ENCODE results near the gene SOCS7. TPM values are rescaled to one million over a fixed set of nuclear protein-coding genes. Genes with fewer than 3 reads are reported as not detected.

SOCS7 gene
- total RNA-seq, 1 donor from 2014 or later, result 33.6 TPM

DNA sequence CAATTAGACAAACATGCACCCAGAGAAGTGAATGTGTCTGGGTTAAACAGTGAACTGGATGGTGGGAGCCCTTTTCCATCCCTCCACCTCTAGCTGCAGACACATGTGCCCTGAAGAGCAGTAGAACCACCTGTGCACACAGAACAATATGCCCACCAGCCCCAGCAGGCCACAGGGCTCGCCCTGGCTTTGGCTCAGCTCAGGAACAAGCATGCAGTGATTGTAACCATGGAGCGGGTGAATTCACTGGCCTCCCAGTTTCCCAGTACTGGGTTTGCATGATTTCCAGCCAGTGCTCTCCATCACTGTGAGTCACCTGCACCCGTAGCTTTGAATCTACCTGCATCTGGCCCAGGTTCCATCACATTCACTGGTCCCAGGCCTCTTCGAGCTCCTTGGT, 13.1 kb upstream of the SOCS7 start:
- no peaks in the 10 kb centered on the region for H3K36me3 Mint-ChIP-seq
- H3K27me3 Mint-ChIP-seq (ENCODE audit: low read depth), result peaks cover 4% of the 10 kb centered on the region
- TF ChIP-seq, protein P1, sequence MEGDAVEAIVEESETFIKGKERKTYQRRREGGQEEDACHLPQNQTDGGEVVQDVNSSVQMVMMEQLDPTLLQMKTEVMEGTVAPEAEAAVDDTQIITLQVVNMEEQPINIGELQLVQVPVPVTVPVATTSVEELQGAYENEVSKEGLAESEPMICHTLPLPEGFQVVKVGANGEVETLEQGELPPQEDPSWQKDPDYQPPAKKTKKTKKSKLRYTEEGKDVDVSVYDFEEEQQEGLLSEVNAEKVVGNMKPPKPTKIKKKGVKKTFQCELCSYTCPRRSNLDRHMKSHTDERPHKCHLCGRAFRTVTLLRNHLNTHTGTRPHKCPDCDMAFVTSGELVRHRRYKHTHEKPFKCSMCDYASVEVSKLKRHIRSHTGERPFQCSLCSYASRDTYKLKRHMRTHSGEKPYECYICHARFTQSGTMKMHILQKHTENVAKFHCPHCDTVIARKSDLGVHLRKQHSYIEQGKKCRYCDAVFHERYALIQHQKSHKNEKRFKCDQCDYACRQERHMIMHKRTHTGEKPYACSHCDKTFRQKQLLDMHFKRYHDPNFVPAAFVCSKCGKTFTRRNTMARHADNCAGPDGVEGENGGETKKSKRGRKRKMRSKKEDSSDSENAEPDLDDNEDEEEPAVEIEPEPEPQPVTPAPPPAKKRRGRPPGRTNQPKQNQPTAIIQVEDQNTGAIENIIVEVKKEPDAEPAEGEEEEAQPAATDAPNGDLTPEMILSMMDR (IDR thresholded peaks at IDR 0.05; ENCODE audit: unreplicated experiment), result no peak
- peaks cover 7% of the 10 kb centered on the region for H3K4me1 Mint-ChIP-seq
- H3K9me3 Mint-ChIP-seq, result no peaks in the 10 kb centered on the region
- H3K4me3 Mint-ChIP-seq, result no peak overlapping the region
- DNase-seq (ENCODE audit: low spot score in 2 of 2, unreplicated experiment in 2 of 2), result no peak
- H3K27ac Mint-ChIP-seq, result no peak overlapping the region

DNA sequence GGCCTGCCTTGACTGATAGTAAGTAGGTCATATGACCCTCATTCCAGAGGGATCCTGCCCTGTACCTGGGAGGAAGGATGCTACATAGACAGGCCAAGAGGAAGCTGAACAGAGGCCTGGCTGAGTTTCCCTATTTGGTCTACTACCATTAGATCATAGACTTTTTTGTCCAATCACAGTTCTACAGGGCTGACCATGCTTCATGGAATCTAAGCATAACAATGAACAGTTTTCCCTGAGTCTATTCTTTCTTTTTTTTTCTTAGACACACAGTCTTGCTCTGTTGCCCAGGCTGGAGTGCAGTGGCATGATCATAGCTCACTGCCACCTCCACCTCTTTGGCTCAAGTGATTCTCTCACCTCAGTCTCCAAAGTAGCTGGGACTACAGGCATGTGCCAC, 11.8 kb upstream of the SOCS7 start:
- no peak overlapping the region for H3K27ac Mint-ChIP-seq
- no peak for DNase-seq (ENCODE audit: low spot score in 2 of 2, unreplicated experiment in 2 of 2)
- peaks cover 2% of the 10 kb centered on the region for H3K27me3 Mint-ChIP-seq (ENCODE audit: low read depth)
- H3K4me1 Mint-ChIP-seq, result peaks cover 7% of the 10 kb centered on the region
- TF ChIP-seq, protein P1 (IDR thresholded peaks at IDR 0.05; ENCODE audit: unreplicated experiment), result no peak
- no peak overlapping the region for H3K4me3 Mint-ChIP-seq
- H3K36me3 Mint-ChIP-seq, result no peaks in the 10 kb centered on the region
- no peaks in the 10 kb centered on the region for H3K9me3 Mint-ChIP-seq

DNA sequence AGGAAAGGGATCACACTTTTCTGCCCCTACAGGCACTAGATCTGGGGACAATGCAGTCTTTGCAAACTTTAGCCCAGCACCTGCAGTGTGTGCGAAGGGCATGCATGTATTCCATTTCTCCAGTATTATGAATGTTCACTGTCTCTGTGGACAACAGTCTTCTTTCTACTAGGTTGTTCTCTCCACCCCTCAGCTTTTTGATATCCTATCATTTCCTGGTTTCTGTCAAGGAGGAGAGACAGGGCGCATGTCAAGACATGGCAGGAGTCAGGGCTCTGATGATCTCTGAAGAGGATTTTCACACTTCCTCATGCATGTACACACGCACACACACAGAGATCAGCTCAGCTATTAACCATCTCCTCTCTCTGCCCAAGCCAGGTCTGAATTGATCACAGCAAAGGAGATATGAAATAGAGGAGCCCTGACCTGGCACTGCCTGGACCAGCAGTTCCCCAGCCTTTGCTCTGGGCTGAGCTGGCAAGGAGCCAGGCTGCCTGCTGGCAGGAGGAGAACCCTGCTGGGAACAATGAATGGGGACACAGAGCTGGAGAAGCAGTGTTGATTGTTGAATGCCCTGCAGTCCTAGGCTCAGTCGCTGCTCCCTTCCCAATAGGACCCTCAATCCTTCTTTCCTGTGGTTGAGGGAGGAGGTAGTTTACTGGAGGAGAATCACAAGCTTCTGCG, 10.5 kb upstream of the SOCS7 start:
- TF ChIP-seq, protein P1 (IDR thresholded peaks at IDR 0.05; ENCODE audit: unreplicated experiment), result no peak
- DNase-seq (ENCODE audit: low spot score in 2 of 2, unreplicated experiment in 2 of 2), result no peak
- no peaks in the 10 kb centered on the region for H3K36me3 Mint-ChIP-seq
- peaks cover 7% of the 10 kb centered on the region for H3K4me1 Mint-ChIP-seq
- no peak overlapping the region for H3K27ac Mint-ChIP-seq
- H3K4me3 Mint-ChIP-seq, result no peak overlapping the region
- no peaks in the 10 kb centered on the region for H3K9me3 Mint-ChIP-seq
- peaks cover 2% of the 10 kb centered on the region for H3K27me3 Mint-ChIP-seq (ENCODE audit: low read depth)

DNA sequence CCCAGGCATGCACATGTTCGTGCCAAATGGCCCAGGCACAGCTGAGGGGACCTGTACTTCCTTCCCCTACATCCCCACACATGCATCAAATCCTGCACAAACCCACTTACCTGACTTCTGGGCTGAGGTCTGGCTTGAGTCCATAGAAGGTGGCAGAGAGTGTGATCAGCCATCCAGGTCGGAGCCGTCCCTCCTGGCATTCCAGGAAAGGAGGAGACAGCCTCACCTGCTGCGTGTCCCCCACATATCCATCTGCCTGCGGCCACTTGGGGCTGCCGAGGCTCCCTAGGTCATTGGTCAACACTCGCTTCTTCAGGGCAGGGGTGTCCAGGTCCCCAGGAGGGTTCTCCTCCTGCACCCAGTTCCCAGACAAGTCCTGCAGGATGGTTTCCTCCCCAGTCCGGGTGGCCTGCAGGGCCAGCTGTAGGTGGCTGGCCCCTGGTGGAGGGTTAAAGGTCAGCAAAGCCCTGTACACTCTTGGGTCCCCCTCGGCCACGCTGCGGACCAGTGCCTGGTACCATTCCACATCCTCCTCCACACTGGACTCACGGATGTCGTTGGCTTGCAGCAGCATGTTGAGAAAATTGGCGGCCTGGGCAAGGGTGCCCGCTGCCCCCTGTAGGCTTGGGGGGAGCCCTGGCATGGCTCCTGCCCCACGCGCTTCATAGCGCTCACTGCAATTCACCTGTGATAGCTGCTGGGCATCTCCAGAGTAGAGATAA, 8.6 kb upstream of the SOCS7 start:
- peaks cover 7% of the 10 kb centered on the region for H3K4me1 Mint-ChIP-seq
- peaks cover 2% of the 10 kb centered on the region for H3K27me3 Mint-ChIP-seq (ENCODE audit: low read depth)
- no peak for DNase-seq (ENCODE audit: low spot score in 2 of 2, unreplicated experiment in 2 of 2)
- no peaks in the 10 kb centered on the region for H3K36me3 Mint-ChIP-seq
- TF ChIP-seq, protein P1 (IDR thresholded peaks at IDR 0.05; ENCODE audit: unreplicated experiment), result no peak
- no peak overlapping the region for H3K27ac Mint-ChIP-seq
- H3K4me3 Mint-ChIP-seq, result no peak overlapping the region
- no peaks in the 10 kb centered on the region for H3K9me3 Mint-ChIP-seq

DNA sequence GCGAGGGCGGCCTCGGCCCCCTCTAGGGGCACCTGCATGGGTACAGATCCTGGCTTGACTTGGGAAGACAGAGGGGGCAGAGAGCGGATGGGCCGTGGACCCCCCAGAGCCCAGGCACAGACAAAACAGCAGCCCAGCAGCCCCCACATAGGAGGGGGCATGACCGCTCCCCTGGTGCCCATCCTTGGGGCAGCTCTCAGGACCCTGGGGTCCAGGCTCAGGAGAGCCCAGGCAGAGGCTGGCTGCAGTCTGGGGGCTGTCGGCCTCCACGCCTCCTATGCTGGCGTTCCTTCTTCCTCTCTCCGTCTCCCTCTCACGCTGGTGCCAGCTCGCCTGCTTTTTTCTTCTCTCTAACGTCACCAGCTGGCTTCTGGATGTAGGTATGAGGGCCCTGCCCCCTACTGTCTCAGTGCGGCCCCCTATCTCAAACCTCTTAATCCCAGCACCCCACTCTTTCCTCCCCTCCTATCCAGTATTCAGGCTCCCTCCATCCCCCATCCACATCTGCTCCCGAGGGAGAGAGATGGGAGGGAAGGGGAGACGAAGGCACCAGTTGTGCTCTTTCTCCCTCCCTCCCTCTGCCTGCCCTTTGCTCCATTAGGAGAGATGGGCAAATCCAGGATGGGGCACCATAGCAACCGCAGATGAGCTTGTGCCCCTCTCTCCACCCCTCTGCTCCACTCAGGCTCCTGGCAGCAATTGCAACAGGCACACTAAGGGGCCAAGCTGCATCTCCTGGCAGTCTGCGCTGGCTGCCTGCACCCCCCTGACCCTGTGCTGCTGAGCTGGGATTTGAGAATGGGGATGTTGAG, 7.8 kb upstream of the SOCS7 start, which contains the start of gene GPR179:
GPR179 (minus strand) TSS at position 349 of the 812 bp plus-strand sequence; CDS start at position 182, 167 bp downstream.
- Mint-ChIP-seq H3K9me3 (no peaks in the 10 kb centered on the region), H3K4me3 (no peak within 1 kb of the TSS), H3K27ac (no peak within 1 kb of the TSS), H3K36me3 (no peaks in the 10 kb centered on the region), H3K27me3 (ENCODE audit: low read depth) (no peaks in the 10 kb centered on the region), H3K4me1 (peaks cover 7% of the 10 kb centered on the region)
- TF ChIP-seq, protein P1 (IDR thresholded peaks at IDR 0.05; ENCODE audit: unreplicated experiment), result no peak
- no peak for DNase-seq (ENCODE audit: low spot score in 2 of 2, unreplicated experiment in 2 of 2)
